H1 (cell line): ENCODE results near the gene STXBP6.

Experiments
- CBX5 ChIP-seq: fragments of 300-800, 300-1000 bp; sonication (generic); IDR thresholded peaks from 2 replicates; pipeline ENCODE4 v1.7.1; 2016; ENCODE audit warnings: antibody characterized with exemption, low read length, low read depth
- CREB1 ChIP-seq: IDR thresholded peaks from 2 replicates; pipeline ENCODE4 v1.6.1; 2012; ENCODE audit warnings: inconsistent platforms
- CTCF ChIP-seq, 3 experiments: IDR thresholded peaks; 1 replicate in 2 of 3; 2 replicates in 1 of 3; pipeline versions ENCODE4 v1.5.1 to v1.6.1; 2011; ENCODE audit warnings: low read length in 3 of 3, mild to moderate bottlenecking in 3 of 3, inconsistent platforms in 2 of 3, low read depth in 1 of 3, moderate library complexity in 1 of 3; ENCODE audit not compliant: insufficient read depth in 1 of 3; ENCODE audit errors: control extremely low read depth in 1 of 3
- EZH2 ChIP-seq: fragments of 200-600 bp; sonication (generic); IDR thresholded peaks from 2 replicates; pipeline ENCODE4 v1.7.1; 2012; ENCODE audit warnings: low read depth, mild to moderate bottlenecking, moderate library complexity, low read length, inconsistent platforms; ENCODE audit not compliant: severe bottlenecking
- JUN ChIP-seq: IDR thresholded peaks from 2 replicates; pipeline ENCODE4 v1.6.1; 2011; ENCODE audit warnings: low read depth, mild to moderate bottlenecking, improper control_type of control experiment, low read length
- JUND ChIP-seq: IDR thresholded peaks from 2 replicates; pipeline ENCODE4 v1.6.1; 2011; ENCODE audit warnings: mild to moderate bottlenecking, improper control_type of control experiment, low read length
- POLR2AphosphoS5 ChIP-seq: IDR thresholded peaks from 2 replicates; pipeline ENCODE4 v1.6.1; 2011; ENCODE audit warnings: low read depth, low read length
- TF ChIP-seq, protein P1 (sequence below): IDR thresholded peaks from 2 replicates; pipeline ENCODE4 v1.6.1; 2011; ENCODE audit warnings: low read length, improper control_type of control experiment
- TF ChIP-seq, protein P2 (sequence below): IDR thresholded peaks from 2 replicates; pipeline ENCODE4 v1.6.1; 2012; ENCODE audit warnings: inconsistent platforms

GRCh38 chr14:25001601-25002000 lies 48.3 kb downstream of the STXBP6 start:
- TF ChIP-seq CTCF (IDR thresholded peaks at IDR 0.05; ENCODE audit: control extremely low read depth in 1 of 3, insufficient read depth in 1 of 3, low read depth in 1 of 3, low read length in 3 of 3) (no peak), CBX5 (no peak), POLR2AphosphoS5 (no peak), JUN (no peak), JUND (no peak), EZH2 (no peak), CREB1 (no peak)
- TF ChIP-seq, protein P1, sequence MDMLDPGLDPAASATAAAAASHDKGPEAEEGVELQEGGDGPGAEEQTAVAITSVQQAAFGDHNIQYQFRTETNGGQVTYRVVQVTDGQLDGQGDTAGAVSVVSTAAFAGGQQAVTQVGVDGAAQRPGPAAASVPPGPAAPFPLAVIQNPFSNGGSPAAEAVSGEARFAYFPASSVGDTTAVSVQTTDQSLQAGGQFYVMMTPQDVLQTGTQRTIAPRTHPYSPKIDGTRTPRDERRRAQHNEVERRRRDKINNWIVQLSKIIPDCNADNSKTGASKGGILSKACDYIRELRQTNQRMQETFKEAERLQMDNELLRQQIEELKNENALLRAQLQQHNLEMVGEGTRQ: no peak
- TF ChIP-seq, protein P2, sequence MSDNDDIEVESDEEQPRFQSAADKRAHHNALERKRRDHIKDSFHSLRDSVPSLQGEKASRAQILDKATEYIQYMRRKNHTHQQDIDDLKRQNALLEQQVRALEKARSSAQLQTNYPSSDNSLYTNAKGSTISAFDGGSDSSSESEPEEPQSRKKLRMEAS: no peak
